ENCODE results near the gene BRD8. TPM values are rescaled to one million over a fixed set of nuclear protein-coding genes. Genes with fewer than 3 reads are reported as not detected.

BRD8 gene, protein sequence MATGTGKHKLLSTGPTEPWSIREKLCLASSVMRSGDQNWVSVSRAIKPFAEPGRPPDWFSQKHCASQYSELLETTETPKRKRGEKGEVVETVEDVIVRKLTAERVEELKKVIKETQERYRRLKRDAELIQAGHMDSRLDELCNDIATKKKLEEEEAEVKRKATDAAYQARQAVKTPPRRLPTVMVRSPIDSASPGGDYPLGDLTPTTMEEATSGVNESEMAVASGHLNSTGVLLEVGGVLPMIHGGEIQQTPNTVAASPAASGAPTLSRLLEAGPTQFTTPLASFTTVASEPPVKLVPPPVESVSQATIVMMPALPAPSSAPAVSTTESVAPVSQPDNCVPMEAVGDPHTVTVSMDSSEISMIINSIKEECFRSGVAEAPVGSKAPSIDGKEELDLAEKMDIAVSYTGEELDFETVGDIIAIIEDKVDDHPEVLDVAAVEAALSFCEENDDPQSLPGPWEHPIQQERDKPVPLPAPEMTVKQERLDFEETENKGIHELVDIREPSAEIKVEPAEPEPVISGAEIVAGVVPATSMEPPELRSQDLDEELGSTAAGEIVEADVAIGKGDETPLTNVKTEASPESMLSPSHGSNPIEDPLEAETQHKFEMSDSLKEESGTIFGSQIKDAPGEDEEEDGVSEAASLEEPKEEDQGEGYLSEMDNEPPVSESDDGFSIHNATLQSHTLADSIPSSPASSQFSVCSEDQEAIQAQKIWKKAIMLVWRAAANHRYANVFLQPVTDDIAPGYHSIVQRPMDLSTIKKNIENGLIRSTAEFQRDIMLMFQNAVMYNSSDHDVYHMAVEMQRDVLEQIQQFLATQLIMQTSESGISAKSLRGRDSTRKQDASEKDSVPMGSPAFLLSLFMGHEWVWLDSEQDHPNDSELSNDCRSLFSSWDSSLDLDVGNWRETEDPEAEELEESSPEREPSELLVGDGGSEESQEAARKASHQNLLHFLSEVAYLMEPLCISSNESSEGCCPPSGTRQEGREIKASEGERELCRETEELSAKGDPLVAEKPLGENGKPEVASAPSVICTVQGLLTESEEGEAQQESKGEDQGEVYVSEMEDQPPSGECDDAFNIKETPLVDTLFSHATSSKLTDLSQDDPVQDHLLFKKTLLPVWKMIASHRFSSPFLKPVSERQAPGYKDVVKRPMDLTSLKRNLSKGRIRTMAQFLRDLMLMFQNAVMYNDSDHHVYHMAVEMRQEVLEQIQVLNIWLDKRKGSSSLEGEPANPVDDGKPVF
- total RNA-seq (2022): 93.4 and 108 TPM in 2 replicates
- percentile 83 among the genes with signal in this experiment for Bru-seq, nascent RNA
- BruChase-seq, experiment 1, labeled RNA remaining after a 6-hour chase: percentile 88 among the genes with signal in this experiment
- percentile 91 among the genes with signal in this experiment for BruChase-seq, experiment 2, labeled RNA remaining after a 2-hour chase
- long read RNA-seq, transcript BRD8-201 (22 exons, 3,198 nt): major isoform, 25 of 389 reads
- long read RNA-seq, transcript BRD8-203 (21 exons, 2,982 nt): minor isoform, 5 of 389 reads
- long read RNA-seq, partial matches to known transcripts: 26 of 389 reads
- long read RNA-seq, other reads (novel, unspliced or antisense): 330 of 389 reads

DNA sequence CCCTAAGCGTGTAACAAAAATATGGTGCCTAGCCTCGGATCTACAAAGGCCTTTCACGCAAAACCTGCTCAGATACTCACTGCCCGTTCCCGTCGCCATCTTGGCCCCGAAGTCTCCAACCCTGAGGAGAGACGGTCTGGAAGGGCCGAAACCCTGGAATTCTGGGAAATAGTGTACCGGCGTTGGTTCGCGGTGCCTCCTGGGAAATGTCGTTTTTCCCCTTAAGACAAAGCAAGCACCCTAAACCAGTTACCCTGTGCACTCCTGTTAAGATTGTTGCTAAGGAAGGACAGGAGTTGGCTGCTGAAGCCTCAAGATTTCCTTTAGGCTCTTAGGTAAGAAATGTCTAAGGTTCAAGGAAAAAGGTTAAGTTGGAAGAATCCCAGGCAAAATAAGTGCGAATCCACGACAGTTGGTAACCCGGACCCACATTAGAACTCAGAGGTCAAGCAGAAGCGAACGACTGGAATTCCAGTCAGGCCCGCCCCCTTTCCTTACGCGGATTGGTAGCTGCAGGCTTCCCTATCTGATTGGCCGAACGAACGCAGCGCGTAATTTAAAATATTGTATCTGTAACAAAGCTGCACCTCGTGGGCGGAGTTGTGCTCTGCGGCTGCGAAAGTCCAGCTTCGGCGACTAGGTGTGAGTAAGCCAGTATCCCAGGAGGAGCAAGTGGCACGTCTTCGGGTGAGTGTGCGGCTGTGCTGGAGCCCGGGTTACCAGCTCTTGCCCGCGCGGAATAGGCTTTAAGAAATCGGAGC, at the start of gene BRD8, which contains the start of gene KIF20A:
Gene BRD8, minus strand, starts transcription at position 115 of the 761 bp plus-strand sequence. Its CDS starts 16 bp downstream, at position 99.
Gene KIF20A, plus strand, starts transcription at position 597 of the 761 bp plus-strand sequence. CDS start 569 bp downstream, outside the sequence.
- peaks cover 17% of the 10 kb centered on the region for H3K4me1 Mint-ChIP-seq (ENCODE audit: insufficient read depth, unreplicated experiment)

DNA sequence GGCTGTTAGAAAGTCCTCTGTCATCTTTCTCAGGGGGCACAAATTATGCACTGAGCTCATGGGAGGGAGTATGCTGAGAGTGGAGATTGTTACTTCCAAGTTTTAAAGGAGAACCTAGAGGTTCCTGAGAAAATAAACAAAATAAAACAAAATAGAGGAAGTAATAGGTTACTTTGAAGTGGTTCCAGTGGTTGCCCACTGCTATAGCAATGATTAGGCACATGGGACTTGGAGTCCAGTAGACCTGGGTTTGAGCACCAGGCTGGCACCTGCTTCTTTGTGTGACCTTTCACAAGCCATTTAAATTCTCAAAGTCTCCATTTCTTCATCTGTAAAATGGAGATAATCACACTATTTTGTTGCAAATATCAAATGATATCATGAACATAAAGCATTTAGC, 48.5 kb upstream of the BRD8 start:
- H3K4me3 Mint-ChIP-seq (ENCODE audit: unreplicated experiment): no peak overlapping the region
- H3K36me3 Mint-ChIP-seq (ENCODE audit: insufficient read depth, unreplicated experiment): no peaks in the 10 kb centered on the region
- H3K27me3 Mint-ChIP-seq (ENCODE audit: insufficient read depth, unreplicated experiment): no peaks in the 10 kb centered on the region
- intact Hi-C loops (cut with micrococcal nuclease): no loop called here
- H3K9me3 Mint-ChIP-seq (ENCODE audit: unreplicated experiment): no peaks in the 10 kb centered on the region
- ChIA-PET POLR2A (no interaction called here), CTCF (interaction anchor here (1.5 to 10.3 kb wide), 3 partner anchors 22 to 127 kb away, joined by 4 to 106 read pairs (median 5); partner anchors contain the start of gene KDM3B)
- TF ChIP-seq, protein P1, sequence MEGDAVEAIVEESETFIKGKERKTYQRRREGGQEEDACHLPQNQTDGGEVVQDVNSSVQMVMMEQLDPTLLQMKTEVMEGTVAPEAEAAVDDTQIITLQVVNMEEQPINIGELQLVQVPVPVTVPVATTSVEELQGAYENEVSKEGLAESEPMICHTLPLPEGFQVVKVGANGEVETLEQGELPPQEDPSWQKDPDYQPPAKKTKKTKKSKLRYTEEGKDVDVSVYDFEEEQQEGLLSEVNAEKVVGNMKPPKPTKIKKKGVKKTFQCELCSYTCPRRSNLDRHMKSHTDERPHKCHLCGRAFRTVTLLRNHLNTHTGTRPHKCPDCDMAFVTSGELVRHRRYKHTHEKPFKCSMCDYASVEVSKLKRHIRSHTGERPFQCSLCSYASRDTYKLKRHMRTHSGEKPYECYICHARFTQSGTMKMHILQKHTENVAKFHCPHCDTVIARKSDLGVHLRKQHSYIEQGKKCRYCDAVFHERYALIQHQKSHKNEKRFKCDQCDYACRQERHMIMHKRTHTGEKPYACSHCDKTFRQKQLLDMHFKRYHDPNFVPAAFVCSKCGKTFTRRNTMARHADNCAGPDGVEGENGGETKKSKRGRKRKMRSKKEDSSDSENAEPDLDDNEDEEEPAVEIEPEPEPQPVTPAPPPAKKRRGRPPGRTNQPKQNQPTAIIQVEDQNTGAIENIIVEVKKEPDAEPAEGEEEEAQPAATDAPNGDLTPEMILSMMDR (IDR thresholded peaks at IDR 0.05; ENCODE audit: unreplicated experiment): no peak
- no peak overlapping the region for H3K27ac Mint-ChIP-seq (ENCODE audit: low read depth, unreplicated experiment)
- no peak for DNase-seq (ENCODE audit: unreplicated experiment)
- no TSS peak for BruUV-seq (replicated peaks)
- H3K4me1 Mint-ChIP-seq (ENCODE audit: insufficient read depth, unreplicated experiment): peaks cover 12% of the 10 kb centered on the region

More for the DNA sequence above, at the start of gene BRD8, which contains the start of gene KIF20A:
- ChIA-PET POLR2A (interaction anchor here (0.6 to 4.6 kb wide), 50 partner anchors 9 to 425 kb away, joined by 3 to 62 read pairs (median 5); partner anchors contain the start of genes CDC23, EGR1, ETF1 and FAM13B), CTCF (interaction anchor here (0.5 to 3.0 kb wide), 26 partner anchors 8 to 418 kb away, joined by 3 to 15 read pairs (median 5); partner anchors contain the start of genes CDC25C, HSPA9 and KDM3B)
- intact Hi-C loops (cut with micrococcal nuclease): loop anchor here (1.0 to 2.0 kb wide), 3 partner anchors 101 to 1084 kb away; partner anchors contain the start of gene ETF1
- no peak within 1 kb of the TSS for H3K27ac Mint-ChIP-seq (ENCODE audit: low read depth, unreplicated experiment)
- peak; percentile 100 for DNase-seq (ENCODE audit: unreplicated experiment)
- no TSS peak for BruUV-seq (replicated peaks)
- H3K4me3 Mint-ChIP-seq (ENCODE audit: unreplicated experiment): no peak within 1 kb of the TSS
- H3K36me3 Mint-ChIP-seq (ENCODE audit: insufficient read depth, unreplicated experiment): peaks cover 55% of the 10 kb centered on the region
- TF ChIP-seq, protein P1 (IDR thresholded peaks at IDR 0.05; ENCODE audit: unreplicated experiment): no peak
- no peaks in the 10 kb centered on the region for H3K9me3 Mint-ChIP-seq (ENCODE audit: unreplicated experiment)
- H3K27me3 Mint-ChIP-seq (ENCODE audit: insufficient read depth, unreplicated experiment): no peaks in the 10 kb centered on the region

DNA sequence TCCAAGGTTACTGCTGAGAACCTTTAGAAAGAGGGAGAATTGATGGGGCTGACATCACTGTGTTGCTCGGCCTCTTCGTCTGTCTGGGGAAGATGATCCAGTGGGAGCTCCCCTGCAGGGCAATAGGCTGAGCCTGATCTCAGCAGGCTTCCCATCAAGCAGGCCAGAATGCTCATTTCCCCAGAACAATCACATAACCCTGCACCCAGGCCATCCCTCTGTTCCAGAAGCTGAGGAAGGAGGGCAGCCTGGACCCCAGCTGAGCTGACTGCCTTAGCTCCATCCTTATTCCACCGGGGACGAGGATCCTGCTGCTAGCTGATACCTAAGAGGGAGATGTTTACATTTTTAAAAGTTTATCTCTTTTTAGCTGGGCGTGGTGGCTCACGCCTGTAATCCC, 46.3 kb upstream of the BRD8 start:
- TF ChIP-seq, protein P1 (IDR thresholded peaks at IDR 0.05; ENCODE audit: unreplicated experiment): no peak
- Mint-ChIP-seq H3K4me1 (ENCODE audit: insufficient read depth, unreplicated experiment) (peaks cover 7% of the 10 kb centered on the region), H3K36me3 (ENCODE audit: insufficient read depth, unreplicated experiment) (no peaks in the 10 kb centered on the region), H3K27me3 (ENCODE audit: insufficient read depth, unreplicated experiment) (no peaks in the 10 kb centered on the region), H3K27ac (ENCODE audit: low read depth, unreplicated experiment) (no peak overlapping the region), H3K9me3 (ENCODE audit: unreplicated experiment) (no peaks in the 10 kb centered on the region), H3K4me3 (ENCODE audit: unreplicated experiment) (no peak overlapping the region)
- intact Hi-C loops (cut with micrococcal nuclease): loop anchor here (5.0 kb wide), 1 partner anchor 128 kb away; the partner anchor contains the start of gene KDM3B
- no TSS peak for BruUV-seq (replicated peaks)
- ChIA-PET POLR2A (interaction anchor here (0.7 to 2.8 kb wide), 2 partner anchors 12 to 75 kb away, joined by 3 to 22 read pairs; partner anchors contain the start of gene CDC23), CTCF (interaction anchor here (0.6 to 10.3 kb wide), 16 partner anchors 11 to 990 kb away, joined by 3 to 113 read pairs (median 6); partner anchors contain the start of genes CDC23 and KDM3B)
- no peak for DNase-seq (ENCODE audit: unreplicated experiment)

Data from MCF 10A (cell line).